Endodermal cell (in vitro differentiated cells): ENCODE results near the gene KMT2E. TPM values are rescaled to one million over a fixed set of nuclear protein-coding genes. Genes with fewer than 3 reads are reported as not detected.

Experiments used
- DNase-seq: peaks from one replicate; pipeline ENCODE4 v3.0.0-alpha.2; 2017
- H3K27ac ChIP-seq: 2 replicates; pipeline ENCODE4 v1.5.1; 2013; ENCODE audit warnings: mild to moderate bottlenecking, low read depth, low read length, moderate library complexity
- H3K27me3 ChIP-seq: 2 replicates; pipeline ENCODE4 v1.6.1; 2013; ENCODE audit warnings: mild to moderate bottlenecking, low read length, moderate library complexity; ENCODE audit not compliant: insufficient read depth, control insufficient read depth, poor library complexity, severe bottlenecking
- H3K36me3 ChIP-seq: 2 replicates; pipeline ENCODE4 v1.7.0; 2013; ENCODE audit warnings: mild to moderate bottlenecking, low read length, moderate library complexity; ENCODE audit not compliant: control insufficient read depth, insufficient read depth
- H3K4me1 ChIP-seq: one replicate; pipeline ENCODE4 v1.7.0; 2013; ENCODE audit warnings: low read length; ENCODE audit not compliant: control insufficient read depth, insufficient read depth
- H3K4me3 ChIP-seq: 2 replicates; pipeline ENCODE4 v1.5.1; 2013; ENCODE audit warnings: mild to moderate bottlenecking, low read length, moderate library complexity
- H3K9ac ChIP-seq: 2 replicates; pipeline ENCODE4 v1.6.1; 2013; ENCODE audit warnings: mild to moderate bottlenecking, low read length, moderate library complexity; ENCODE audit not compliant: poor library complexity, severe bottlenecking; ENCODE audit errors: extremely low read depth
- H3K9me3 ChIP-seq: 2 replicates; pipeline ENCODE4 v1.6.1; 2013; ENCODE audit warnings: mild to moderate bottlenecking, low read length, moderate library complexity; ENCODE audit not compliant: control insufficient read depth
- H3K27ac Mint-ChIP-seq: 2 replicates; pipeline ENCODE4 v1.8.0; 2020; ENCODE audit warnings: mixed read lengths
- H3K27me3 Mint-ChIP-seq: 2 replicates; pipeline ENCODE4 v1.8.0; 2021; ENCODE audit warnings: mild to moderate bottlenecking, mixed read lengths; ENCODE audit not compliant: insufficient read depth
- H3K36me3 Mint-ChIP-seq: 2 replicates; pipeline ENCODE4 v1.8.0; 2020; ENCODE audit warnings: low read depth, mixed read lengths
- H3K4me1 Mint-ChIP-seq: 2 replicates; pipeline ENCODE4 v1.8.0; 2020; ENCODE audit warnings: mixed read lengths
- H3K4me3 Mint-ChIP-seq: 2 replicates; pipeline ENCODE4 v1.8.0; 2020; ENCODE audit warnings: mild to moderate bottlenecking, moderate library complexity, mixed read lengths
- H3K9me3 Mint-ChIP-seq: 2 replicates; pipeline ENCODE4 v1.8.0; 2020; ENCODE audit warnings: mild to moderate bottlenecking, mixed read lengths
- CTCF ChIP-seq: fragments of 200-600 bp; sonication (generic); conservative IDR thresholded peaks from 2 replicates; pipeline ENCODE4 v1.5.0; 2021; ENCODE audit warnings: antibody characterized with exemption, mild to moderate bottlenecking
- WGBS, 2 experiments: methylation state at CpG; one replicate each; pipeline versions ENCODE4 v1.1.5 to v1.1.7; 2013; ENCODE audit warnings: missing lambda C conversion rate in 2 of 2, mixed read lengths in 1 of 2; ENCODE audit not compliant: insufficient coverage in 1 of 2, insufficient read length in 1 of 2; 5-methylcytosine and 5-hydroxymethylcytosine counted together
- total RNA-seq, 2 donors: library from RNA; stranded (reverse); fragmentation: NEBNext Ultra II Directional in 1 of 2; extraction: Animal tissue kit (Norgen Biotek cat#: 25700) in 1 of 2; gene quantifications; 2 replicates in 1 of 2; 3 replicates in 1 of 2; pipeline ENCODE4 v1.2.1, GENCODE V29; 2021

Gene KMT2E
- total RNA-seq, 2 donors from 2014 or later = 65.7 to 70.4 TPM

GRCh38 chr7:105024734-105025133 lies 10.7 kb downstream of the KMT2E start:
- WGBS, 2 experiments = no CpG with 5 or more reads among the region's 1 CpG
- H3K4me1 Mint-ChIP-seq = peaks cover 33% of the 10 kb centered on the region
- H3K36me3 ChIP-seq = peaks cover 5% of the 10 kb centered on the region
- H3K9ac ChIP-seq = no peak overlapping the region
- no peak for TF ChIP-seq CTCF
- H3K9me3 Mint-ChIP-seq = no peaks in the 10 kb centered on the region
- H3K27me3 Mint-ChIP-seq = no peaks in the 10 kb centered on the region
- H3K36me3 Mint-ChIP-seq = peaks cover 4% of the 10 kb centered on the region
- no peak overlapping the region for H3K4me3 ChIP-seq
- H3K4me1 ChIP-seq = no peaks in the 10 kb centered on the region
- H3K4me3 Mint-ChIP-seq = no peak overlapping the region
- peak overlapping the region; percentile 78 for H3K27ac Mint-ChIP-seq
- no peaks in the 10 kb centered on the region for H3K27me3 ChIP-seq
- no peak overlapping the region for H3K27ac ChIP-seq
- DNase-seq = no peak
- no peaks in the 10 kb centered on the region for H3K9me3 ChIP-seq

GRCh38 chr7:105026750-105027149 lies 12.7 kb downstream of the KMT2E start:
- peaks cover 21% of the 10 kb centered on the region for H3K4me1 Mint-ChIP-seq
- H3K36me3 Mint-ChIP-seq = no peaks in the 10 kb centered on the region
- H3K27ac Mint-ChIP-seq = no peak overlapping the region
- no peak overlapping the region for H3K27ac ChIP-seq
- H3K27me3 ChIP-seq = no peaks in the 10 kb centered on the region
- H3K4me3 Mint-ChIP-seq = no peak overlapping the region
- no peak overlapping the region for H3K9ac ChIP-seq
- no peaks in the 10 kb centered on the region for H3K27me3 Mint-ChIP-seq
- TF ChIP-seq CTCF = no peak
- no peak overlapping the region for H3K4me3 ChIP-seq
- H3K36me3 ChIP-seq = peaks cover 5% of the 10 kb centered on the region
- WGBS, 2 experiments = 100% methylated on average over 1 of the region's 2 CpGs; no CpG with 5 or more reads in 1 of the 2 experiments
- H3K9me3 ChIP-seq = no peaks in the 10 kb centered on the region
- H3K4me1 ChIP-seq = no peaks in the 10 kb centered on the region
- no peak for DNase-seq
- no peaks in the 10 kb centered on the region for H3K9me3 Mint-ChIP-seq

- Histone ChIP-seq H3K9ac (no peak overlapping the region), H3K4me3 (no peak overlapping the region), H3K4me1 (no peaks in the 10 kb centered on the region), H3K27me3 (no peaks in the 10 kb centered on the region), H3K9me3 (no peaks in the 10 kb centered on the region), H3K36me3 (peaks cover under 1% of the 10 kb centered on the region), H3K27ac (no peak overlapping the region)
- H3K27ac Mint-ChIP-seq = no peak overlapping the region
- no peak for TF ChIP-seq CTCF
- peaks cover 21% of the 10 kb centered on the region for H3K4me1 Mint-ChIP-seq
- H3K4me3 Mint-ChIP-seq = no peak overlapping the region
- H3K27me3 Mint-ChIP-seq = no peaks in the 10 kb centered on the region
- H3K9me3 Mint-ChIP-seq = no peaks in the 10 kb centered on the region
- 100% methylated on average over 2 of the region's 2 CpGs; no CpG with 5 or more reads in 1 of the 2 experiments for WGBS, 2 experiments
- DNase-seq = no peak
- H3K36me3 Mint-ChIP-seq = no peaks in the 10 kb centered on the region
These were observed 13.3 kb downstream of the KMT2E start for GRCh38 chr7:105027176-105027853.
